Measurements from ENCODE around the gene CLDN1. TPM values are rescaled to one million over a fixed set of nuclear protein-coding genes. Genes with fewer than 3 reads are reported as not detected.

CLDN1 gene
- total and polyA plus RNA-seq, 2 donors from 2014 or later: 6.2 to 86.0 TPM

- Histone ChIP-seq H3K36me3 (ENCODE audit: control insufficient read depth in 2 of 3, insufficient read depth in 3 of 3, low read length in 3 of 3) (no peaks in the 10 kb centered on the region), H3K9me3 (ENCODE audit: control insufficient read depth in 2 of 3, insufficient read depth in 1 of 3, low read length in 3 of 3) (no peaks in the 10 kb centered on the region), H3K27me3 (ENCODE audit: control insufficient read depth, insufficient read depth, low read length) (no peaks in the 10 kb centered on the region), H3K4me3 (ENCODE audit: low read length in 3 of 3) (no peak overlapping the region), H3K4me1 (ENCODE audit: control insufficient read depth in 2 of 3, insufficient read depth in 2 of 3, low read depth in 1 of 3, low read length in 3 of 3) (no peaks in the 10 kb centered on the region), H3K9ac (ENCODE audit: low read length in 3 of 3) (no peak overlapping the region), H3K27ac (ENCODE audit: low read depth in 2 of 2, low read length in 2 of 2) (no peak overlapping the region)
- TF ChIP-seq CTCF (IDR thresholded peaks at IDR 0.05; ENCODE audit: borderline replicate concordance, extremely low read depth, insufficient read depth): no peak
- FAIRE-seq: no peak
- intact Hi-C loops (cut with DNase I): no loop called here
- no peak for DNase-seq
Observed at GRCh38 chr3:190356246-190356645, 34.0 kb upstream of the CLDN1 start.

GRCh38 chr3:190352861-190353457 lies 30.7 kb upstream of the CLDN1 start:
- TF ChIP-seq CTCF (IDR thresholded peaks at IDR 0.05; ENCODE audit: borderline replicate concordance, extremely low read depth, insufficient read depth): no peak
- intact Hi-C loops (cut with DNase I): no loop called here

GRCh38 chr3:190346541-190346940 lies 24.3 kb upstream of the CLDN1 start:
- no peak for TF ChIP-seq CTCF (IDR thresholded peaks at IDR 0.05; ENCODE audit: borderline replicate concordance, extremely low read depth, insufficient read depth)
- Histone ChIP-seq H3K4me3 (ENCODE audit: low read length in 3 of 3) (no peak overlapping the region), H3K36me3 (ENCODE audit: control insufficient read depth in 2 of 3, insufficient read depth in 3 of 3, low read length in 3 of 3) (no peaks in the 10 kb centered on the region), H3K9ac (ENCODE audit: low read length in 3 of 3) (no peak overlapping the region), H3K9me3 (ENCODE audit: control insufficient read depth in 2 of 3, insufficient read depth in 1 of 3, low read length in 3 of 3) (no peaks in the 10 kb centered on the region), H3K27ac (ENCODE audit: low read depth in 2 of 2, low read length in 2 of 2) (no peak overlapping the region), H3K4me1 (ENCODE audit: control insufficient read depth in 2 of 3, insufficient read depth in 2 of 3, low read depth in 1 of 3, low read length in 3 of 3) (peaks cover 0 to 4% (median 2%) of the 10 kb centered on the region in 3 donors), H3K27me3 (ENCODE audit: control insufficient read depth, insufficient read depth, low read length) (no peaks in the 10 kb centered on the region)
- intact Hi-C loops (cut with DNase I): no loop called here
- FAIRE-seq: no peak
- no peak for DNase-seq

More at GRCh38 chr3:190352861-190353457, 30.7 kb upstream of the CLDN1 start:
- Histone ChIP-seq H3K9ac (ENCODE audit: low read length in 3 of 3) (no peak overlapping the region), H3K4me3 (ENCODE audit: low read length in 3 of 3) (no peak overlapping the region), H3K9me3 (ENCODE audit: control insufficient read depth in 2 of 3, insufficient read depth in 1 of 3, low read length in 3 of 3) (no peaks in the 10 kb centered on the region), H3K27me3 (ENCODE audit: control insufficient read depth, insufficient read depth, low read length) (no peaks in the 10 kb centered on the region), H3K4me1 (ENCODE audit: control insufficient read depth in 2 of 3, insufficient read depth in 2 of 3, low read depth in 1 of 3, low read length in 3 of 3) (no peaks in the 10 kb centered on the region), H3K27ac (ENCODE audit: low read depth in 2 of 2, low read length in 2 of 2) (no peak overlapping the region), H3K36me3 (ENCODE audit: control insufficient read depth in 2 of 3, insufficient read depth in 3 of 3, low read length in 3 of 3) (no peaks in the 10 kb centered on the region)
- DNase-seq (no peak), FAIRE-seq (no peak)

GRCh38 chr3:190345878-190346277 lies 23.6 kb upstream of the CLDN1 start:
- H3K9me3 ChIP-seq (ENCODE audit: control insufficient read depth in 2 of 3, insufficient read depth in 1 of 3, low read length in 3 of 3): no peaks in the 10 kb centered on the region
- FAIRE-seq (no peak), DNase-seq (no peak)
- no peaks in the 10 kb centered on the region for H3K27me3 ChIP-seq (ENCODE audit: control insufficient read depth, insufficient read depth, low read length)
- H3K27ac ChIP-seq (ENCODE audit: low read depth in 2 of 2, low read length in 2 of 2): peak overlapping the region in 1 of 2 donors; percentile 26
- no peak for TF ChIP-seq CTCF (IDR thresholded peaks at IDR 0.05; ENCODE audit: borderline replicate concordance, extremely low read depth, insufficient read depth)
- H3K4me1 ChIP-seq (ENCODE audit: control insufficient read depth in 2 of 3, insufficient read depth in 2 of 3, low read depth in 1 of 3, low read length in 3 of 3): peaks cover 0 to 4% (median 2%) of the 10 kb centered on the region in 3 donors
- intact Hi-C loops (cut with DNase I): no loop called here
- peak overlapping the region in 1 of 3 donors; percentile 25 for H3K4me3 ChIP-seq (ENCODE audit: low read length in 3 of 3)
- H3K36me3 ChIP-seq (ENCODE audit: control insufficient read depth in 2 of 3, insufficient read depth in 3 of 3, low read length in 3 of 3): no peaks in the 10 kb centered on the region
- H3K9ac ChIP-seq (ENCODE audit: low read length in 3 of 3): no peak overlapping the region

Measured in kidney (tissue), 14 donors.